GM21381 (cell line): ENCODE results near the gene THOC6.
"Not testable (repeated sequence)": the region's sequence is repeated elsewhere in the genome, so short reads cannot be mapped to it uniquely, and the experiment has no call there.

Experiments used
- ATAC-seq: cut with Tn5 transposase; IDR thresholded peaks from one replicate; pipeline ENCODE4 v1.9.1; 2021; ENCODE audit warnings: mild to moderate bottlenecking, moderate library complexity; ENCODE audit not compliant: unreplicated experiment

The THOC6 gene

DNA sequence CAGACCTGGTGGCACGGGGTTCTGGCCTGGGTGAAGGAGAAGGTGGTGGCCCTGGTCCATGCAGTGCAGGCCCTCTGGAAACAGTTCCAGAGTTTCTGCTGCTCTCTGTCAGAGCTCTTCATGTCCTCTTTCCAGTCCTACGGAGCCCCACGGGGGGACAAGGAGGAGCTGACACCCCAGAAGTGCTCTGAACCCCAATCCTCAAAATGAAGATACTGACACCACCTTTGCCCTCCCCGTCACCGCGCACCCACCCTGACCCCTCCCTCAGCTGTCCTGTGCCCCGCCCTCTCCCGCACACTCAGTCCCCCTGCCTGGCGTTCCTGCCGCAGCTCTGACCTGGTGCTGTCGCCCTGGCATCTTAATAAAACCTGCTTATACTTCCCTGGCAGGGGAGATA is 45.3 kb downstream of the THOC6 start:
- ATAC-seq, result not testable (repeated sequence)

DNA sequence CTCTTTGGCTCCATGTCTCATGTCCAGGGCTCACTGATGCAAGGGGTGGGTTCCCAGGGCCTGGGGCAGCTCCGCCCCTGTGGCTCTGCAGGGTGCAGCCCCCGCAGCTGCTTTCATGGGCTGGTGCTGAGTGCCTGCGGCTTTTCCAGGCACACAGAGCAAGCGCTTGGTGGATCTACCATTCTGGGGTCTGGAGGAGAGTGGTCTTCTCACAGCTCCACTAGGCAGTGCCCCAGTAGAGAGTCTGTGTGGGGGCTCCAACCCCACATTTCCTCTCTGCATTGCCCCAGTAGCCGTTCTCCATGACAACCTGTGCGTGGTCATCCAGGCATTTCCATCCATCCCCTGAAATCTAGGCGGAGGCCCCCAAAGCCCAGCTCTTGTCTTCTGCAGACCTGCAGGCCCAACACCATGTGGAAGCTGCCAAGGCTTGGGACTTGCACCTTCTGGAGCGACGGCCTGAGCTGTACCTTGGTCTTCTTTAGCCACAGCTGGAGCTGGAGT is 46.8 kb downstream of the THOC6 start:
- ATAC-seq, result no peak

DNA sequence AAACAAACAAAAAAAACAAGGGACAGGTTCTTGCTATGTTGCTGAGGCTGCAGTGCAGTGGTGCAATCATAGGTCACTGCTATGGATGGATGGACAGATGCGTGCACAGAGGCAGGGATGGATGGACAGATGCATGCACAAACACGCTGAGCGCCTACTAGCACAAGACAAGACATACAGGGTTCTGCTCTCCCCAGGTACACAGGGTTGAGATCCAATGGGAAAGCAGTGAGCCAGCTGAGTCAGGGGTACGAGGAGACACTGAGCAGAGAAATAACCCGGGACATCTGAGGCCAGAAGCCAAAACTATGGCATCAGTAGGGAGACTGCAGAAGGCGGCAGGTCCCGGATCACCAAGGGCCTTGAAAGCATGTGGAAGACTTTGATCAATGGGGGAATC is 47.8 kb downstream of the THOC6 start:
- ATAC-seq, result no peak

DNA sequence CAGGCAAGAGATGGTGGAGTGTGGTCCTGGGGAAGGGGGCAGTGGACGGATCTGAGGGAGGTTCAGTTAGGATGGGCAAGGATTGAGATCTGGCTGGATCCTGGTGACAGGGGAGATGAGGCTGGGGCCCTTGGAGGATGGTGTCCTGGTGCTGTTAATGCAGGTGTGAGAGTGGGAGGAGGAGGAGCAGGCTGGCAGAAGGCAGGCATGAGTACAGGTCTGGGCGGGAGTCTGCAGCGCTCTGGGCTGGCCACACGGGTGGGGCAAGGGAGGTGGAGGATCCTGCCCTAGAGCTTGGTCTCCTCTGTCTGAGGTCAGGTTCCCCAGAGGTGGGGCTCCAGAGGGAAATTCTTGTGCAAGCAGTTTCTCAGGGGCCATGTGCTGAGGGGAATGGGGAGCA is 48.3 kb downstream of the THOC6 start:
- not testable (repeated sequence) for ATAC-seq

DNA sequence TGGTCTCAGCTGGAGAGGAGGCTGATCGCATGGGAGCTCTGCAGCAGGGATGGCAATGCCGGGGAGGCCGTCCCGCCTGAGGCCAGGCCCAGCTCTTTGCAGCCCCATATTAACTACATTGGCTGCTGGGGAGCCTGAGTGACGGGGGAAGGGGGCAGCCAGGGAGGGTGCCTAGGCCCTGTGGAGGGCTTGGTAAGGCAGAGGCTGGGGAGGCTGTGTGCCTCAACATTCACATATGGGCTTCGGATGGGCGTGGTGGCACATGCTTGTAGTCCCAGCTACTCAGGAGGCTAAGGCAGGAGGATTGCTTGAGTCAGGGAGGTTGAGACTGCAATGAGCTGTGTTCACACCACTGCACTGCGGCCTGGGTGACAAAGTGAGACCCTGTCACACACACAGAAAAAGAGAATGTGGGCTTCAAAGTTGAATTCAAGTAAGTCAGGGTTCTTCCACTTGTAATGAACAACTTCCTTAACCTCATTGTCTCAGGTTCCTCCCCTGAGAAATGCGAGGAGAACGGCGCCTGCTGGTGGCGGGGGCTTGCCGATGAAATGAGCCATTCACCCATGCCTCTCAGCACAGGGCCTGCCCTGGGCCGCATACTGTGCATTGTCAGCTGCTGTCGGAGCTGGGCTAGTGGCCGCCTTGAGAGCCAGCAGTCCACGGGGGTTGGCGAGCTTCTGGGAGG is 48.9 kb downstream of the THOC6 start:
- not testable (repeated sequence) for ATAC-seq

DNA sequence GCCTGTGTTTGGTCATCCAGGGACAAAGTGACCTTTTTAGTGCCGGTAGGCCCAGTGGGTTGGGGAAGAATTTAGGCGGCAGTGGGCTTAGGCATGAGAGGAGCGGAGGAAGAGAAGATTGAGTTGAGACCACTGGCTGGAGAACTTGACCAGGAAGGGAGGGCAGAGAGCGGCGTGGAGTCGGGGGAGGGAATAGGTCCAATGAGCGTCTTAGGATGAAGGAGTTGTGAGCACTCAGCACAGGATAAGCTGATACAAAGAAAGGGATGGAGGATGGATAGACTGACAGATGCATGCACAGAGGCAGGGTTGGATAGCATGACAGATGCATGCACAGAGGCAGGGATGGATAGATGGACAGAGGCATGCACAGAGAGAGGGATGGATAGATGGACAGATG is 49.6 kb downstream of the THOC6 start:
- no peak for ATAC-seq

DNA sequence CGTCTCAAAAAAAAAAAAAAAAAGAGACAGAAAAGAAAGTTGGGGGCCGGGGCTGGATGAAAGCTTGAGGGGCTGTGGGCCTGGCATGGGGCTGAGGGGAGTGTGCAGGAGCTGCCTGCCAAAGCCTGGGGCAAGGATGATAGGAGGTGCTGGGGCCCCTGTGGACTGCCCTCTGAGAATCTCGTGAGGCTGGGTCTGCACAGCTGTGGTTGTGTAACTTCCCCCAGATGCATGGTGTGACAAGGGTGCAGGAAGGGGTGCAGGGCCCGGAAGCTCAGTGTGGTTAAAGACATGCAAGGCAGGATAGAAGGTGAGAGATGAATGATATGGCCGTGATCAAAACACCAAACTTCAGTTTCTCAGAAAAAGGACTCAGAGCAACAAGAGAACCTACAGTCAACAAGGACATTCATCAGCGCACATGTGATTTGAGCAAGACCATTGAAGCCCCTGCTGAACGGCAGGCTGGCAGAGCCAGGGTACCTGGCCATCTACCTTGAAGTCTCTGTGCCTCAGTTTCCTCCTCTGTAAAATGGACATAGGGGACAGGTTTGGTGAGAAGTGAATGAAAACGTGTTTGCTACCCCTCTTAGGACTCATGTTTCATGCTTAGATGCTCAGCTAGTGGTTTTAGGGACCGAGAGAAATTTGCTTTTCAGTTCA is 51.2 kb downstream of the THOC6 start:
- ATAC-seq, result peak; percentile 72

DNA sequence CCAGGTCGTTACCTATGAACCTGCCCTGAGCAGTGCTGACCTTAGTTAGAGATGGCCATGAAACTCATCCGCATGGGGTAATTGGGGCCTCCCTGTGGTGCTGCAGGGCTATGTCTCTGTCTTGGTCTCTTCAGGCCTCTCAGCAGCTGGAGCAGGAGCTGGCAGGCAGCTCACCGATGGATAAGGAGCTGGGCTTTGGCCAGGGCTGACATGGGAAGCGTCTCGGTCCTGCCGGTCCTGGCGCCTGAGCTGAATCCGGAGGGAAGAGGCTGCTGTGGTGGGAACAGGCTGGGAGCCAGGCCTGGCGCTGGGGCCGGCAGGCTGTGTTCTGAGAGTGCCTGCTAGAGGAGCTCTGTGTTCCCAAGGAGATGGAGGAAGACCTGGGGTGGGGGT is 51.7 kb downstream of the THOC6 start:
- no peak for ATAC-seq

DNA sequence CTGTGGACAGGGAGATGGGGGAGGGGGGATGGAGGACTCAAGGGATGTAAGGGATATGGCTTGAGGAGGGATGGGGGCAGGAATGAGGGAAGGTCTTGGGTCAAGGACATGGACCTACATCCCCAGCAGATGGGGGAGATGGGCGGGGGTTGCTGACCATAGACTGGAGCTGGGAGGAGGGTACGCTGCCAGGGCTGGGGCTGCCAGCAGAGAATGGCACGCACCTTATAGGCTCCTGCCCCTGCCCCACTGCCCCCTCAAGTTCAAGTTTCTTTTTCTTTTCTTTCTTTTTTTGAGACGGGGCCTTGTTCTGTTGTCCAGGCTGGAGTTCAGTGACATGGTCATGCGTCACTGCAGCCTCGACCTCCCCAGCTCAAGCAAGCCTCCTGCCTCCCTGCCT is 52.1 kb downstream of the THOC6 start:
- ATAC-seq, result not testable (repeated sequence)

DNA sequence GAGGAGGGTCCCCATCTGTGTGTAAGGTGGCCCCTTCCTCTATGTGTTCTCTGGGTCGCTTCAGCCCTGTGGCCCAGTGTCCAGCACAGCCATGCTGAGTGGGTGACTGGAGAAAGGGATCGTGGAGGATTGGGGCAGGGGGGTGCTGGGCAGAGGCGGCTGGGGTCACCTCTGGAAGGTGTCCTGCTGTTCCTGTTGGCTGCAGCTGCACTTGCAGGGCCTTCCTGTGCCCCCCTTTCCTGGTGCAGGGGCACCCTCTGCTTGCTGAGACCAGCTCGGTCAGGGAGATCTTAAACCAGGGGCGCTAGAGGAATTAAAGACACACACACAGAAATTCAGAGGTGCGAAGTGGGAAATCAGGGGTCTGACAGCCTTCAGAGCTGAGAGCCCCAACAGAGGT is 52.7 kb downstream of the THOC6 start:
- ATAC-seq, result no peak
